HepG2 (cell line): Measurements from ENCODE around the gene CD19. TPM values are rescaled to one million over a fixed set of nuclear protein-coding genes. Genes with fewer than 3 reads are reported as not detected.

Experiments used
- ARNT2 ChIP-seq: sonication (generic); formaldehyde crosslinking; IDR thresholded peaks from 2 replicates; pipeline ENCODE4 v1.8.0; 2022; ENCODE audit warnings: mild to moderate bottlenecking, low read depth, missing genetic modification reagents, moderate library complexity
- CSRNP2 ChIP-seq: sonication (generic); formaldehyde crosslinking; conservative IDR thresholded peaks from 2 replicates; pipeline ENCODE4 v1.8.0; 2022; ENCODE audit warnings: low read depth, missing genetic modification reagents
- FOXP1 ChIP-seq, 2 experiments: fragments of 450-650 bp in 1 of 2; IDR thresholded peaks; 2 replicates each; pipeline ENCODE4 v1.6.1; 2017 to 2018; ENCODE audit warnings: antibody characterized with exemption in 1 of 2
- HCFC1 ChIP-seq: fragments of 150-350 bp; IDR thresholded peaks from 2 replicates; pipeline ENCODE4 v1.6.1; 2014; ENCODE audit warnings: low read depth, low read length
- MAFF ChIP-seq: IDR thresholded peaks from 2 replicates; pipeline ENCODE4 v1.6.1; 2011; ENCODE audit warnings: low read depth, low read length, improper control_type of control experiment
- MAFG ChIP-seq: sonication (generic); formaldehyde crosslinking; IDR thresholded peaks from 2 replicates; pipeline ENCODE4 v1.5.1; 2020; ENCODE audit warnings: mild to moderate bottlenecking, missing genetic modification reagents
- MATR3 ChIP-seq: sonication (generic); formaldehyde crosslinking; IDR thresholded peaks from 2 replicates; pipeline ENCODE4 v1.4.0; 2020; ENCODE audit warnings: missing genetic modification reagents
- PTBP1 ChIP-seq: fragments of 200-400 bp; formaldehyde crosslinking; IDR thresholded peaks from 2 replicates; pipeline ENCODE4 v1.6.1; 2018; ENCODE audit warnings: low read length, low read depth; ENCODE audit not compliant: poor library complexity, severe bottlenecking
- SMARCC2 ChIP-seq: fragments of 450-650 bp; IDR thresholded peaks from 2 replicates; pipeline ENCODE4 v1.6.1; 2017; ENCODE audit warnings: antibody characterized with exemption, mild to moderate bottlenecking
- THRA ChIP-seq: sonication (generic); formaldehyde crosslinking; IDR thresholded peaks from 2 replicates; pipeline ENCODE4 v1.4.0; 2020; ENCODE audit warnings: missing genetic modification reagents, borderline replicate concordance
- THYN1 ChIP-seq: sonication (generic); formaldehyde crosslinking; IDR thresholded peaks from 2 replicates; pipeline ENCODE4 v1.8.1; 2023; ENCODE audit warnings: low read depth, mild to moderate bottlenecking, moderate library complexity, missing genetic modification reagents, borderline replicate concordance
- ZBTB33 ChIP-seq: sonication (generic); formaldehyde crosslinking; IDR thresholded peaks from 2 replicates; pipeline ENCODE4 v1.4.0; 2020; ENCODE audit warnings: missing genetic modification reagents
- ZNF10 ChIP-seq: sonication (generic); formaldehyde crosslinking; IDR thresholded peaks from 2 replicates; pipeline ENCODE4 v1.4.0; 2020; ENCODE audit warnings: mild to moderate bottlenecking, low read depth, missing genetic modification reagents, borderline replicate concordance
- ZNF225 ChIP-seq: sonication (generic); formaldehyde crosslinking; IDR thresholded peaks from 2 replicates; pipeline ENCODE4 v1.4.0; 2020; ENCODE audit warnings: mild to moderate bottlenecking, missing genetic modification reagents
- ZNF282 ChIP-seq: fragments of 450-650 bp; IDR thresholded peaks from 2 replicates; pipeline ENCODE4 v1.6.1; 2018; ENCODE audit not compliant: partially characterized antibody
- ZNF782 ChIP-seq: sonication (generic); formaldehyde crosslinking; IDR thresholded peaks from 2 replicates; pipeline ENCODE4 v1.4.0; 2020; ENCODE audit warnings: missing genetic modification reagents, mild to moderate bottlenecking, borderline replicate concordance
- polyA plus RNA-seq, 8 experiments: library from polyadenylated mRNA; depleted of rRNA in 3 of 8; stranded (reverse) in 7 of 8; unstranded in 1 of 8; fragments of >200 nt; fragmentation: Illumina TruSeq in 4 of 8; extraction: Trizol in 4 of 8; gene quantifications; 2 replicates each; pipeline versions ENCODE4 v1.2.1 to v1.2.3, GENCODE V29; 2011 to 2016; ENCODE audit warnings: low read depth in 4 of 8, missing spikeins in 1 of 8, mixed read lengths in 1 of 8; ENCODE audit not compliant: insufficient read depth in 1 of 8
- total RNA-seq, 5 experiments: library from RNA; depleted of rRNA; stranded (reverse); fragments of >200 nt; fragmentation: Illumina TruSeq; extraction: Trizol; gene quantifications; 2 replicates each; pipeline ENCODE4 v1.2.3, GENCODE V29; 2016; ENCODE audit warnings: low read depth in 1 of 5
- TF ChIP-seq, protein P1 (sequence below): sonication (generic); formaldehyde crosslinking; IDR thresholded peaks from 2 replicates; pipeline ENCODE4 v1.5.0; 2020; ENCODE audit warnings: missing genetic modification reagents
- TF ChIP-seq, protein P2 (sequence below): sonication (generic); formaldehyde crosslinking; IDR thresholded peaks from 2 replicates; pipeline ENCODE4 v1.4.0; 2020; ENCODE audit warnings: mild to moderate bottlenecking, missing genetic modification reagents, borderline replicate concordance

CD19 gene
- total and polyA plus RNA-seq, 2 of the 13 experiments (the other 11 are each of a cell fraction or from before 2014, with no cell fraction given): 0.55 to 1.1 TPM

GRCh38 chr16:28935924-28936783 is 4.4 kb downstream of the CD19 start (continued):
- TF ChIP-seq, protein P1, sequence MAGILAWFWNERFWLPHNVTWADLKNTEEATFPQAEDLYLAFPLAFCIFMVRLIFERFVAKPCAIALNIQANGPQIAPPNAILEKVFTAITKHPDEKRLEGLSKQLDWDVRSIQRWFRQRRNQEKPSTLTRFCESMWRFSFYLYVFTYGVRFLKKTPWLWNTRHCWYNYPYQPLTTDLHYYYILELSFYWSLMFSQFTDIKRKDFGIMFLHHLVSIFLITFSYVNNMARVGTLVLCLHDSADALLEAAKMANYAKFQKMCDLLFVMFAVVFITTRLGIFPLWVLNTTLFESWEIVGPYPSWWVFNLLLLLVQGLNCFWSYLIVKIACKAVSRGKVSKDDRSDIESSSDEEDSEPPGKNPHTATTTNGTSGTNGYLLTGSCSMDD (CRISPR knock-in tag): no peak
- no peak for TF ChIP-seq FOXP1 (IDR thresholded peaks at IDR 0.05)
- TF ChIP-seq FOXP1 (CRISPR knock-in tag; IDR thresholded peaks at IDR 0.05): no peak
- TF ChIP-seq ZBTB33 (CRISPR knock-in tag): no peak
- TF ChIP-seq ARNT2: no peak
- no peak for TF ChIP-seq PTBP1
- TF ChIP-seq MAFG (CRISPR knock-in tag): no peak
- TF ChIP-seq ZNF782: no peak
- no peak for TF ChIP-seq HCFC1
- TF ChIP-seq ZNF225 (CRISPR knock-in tag): no peak
- TF ChIP-seq THYN1 (CRISPR knock-in tag): no peak
- no peak for TF ChIP-seq MAFF
- TF ChIP-seq ZNF10 (CRISPR knock-in tag): no peak
- no peak for TF ChIP-seq CSRNP2
- TF ChIP-seq MATR3 (CRISPR knock-in tag): no peak
- no peak for TF ChIP-seq ZNF282
- no peak for TF ChIP-seq SMARCC2
- TF ChIP-seq THRA (CRISPR knock-in tag): no peak
- TF ChIP-seq, protein P2, sequence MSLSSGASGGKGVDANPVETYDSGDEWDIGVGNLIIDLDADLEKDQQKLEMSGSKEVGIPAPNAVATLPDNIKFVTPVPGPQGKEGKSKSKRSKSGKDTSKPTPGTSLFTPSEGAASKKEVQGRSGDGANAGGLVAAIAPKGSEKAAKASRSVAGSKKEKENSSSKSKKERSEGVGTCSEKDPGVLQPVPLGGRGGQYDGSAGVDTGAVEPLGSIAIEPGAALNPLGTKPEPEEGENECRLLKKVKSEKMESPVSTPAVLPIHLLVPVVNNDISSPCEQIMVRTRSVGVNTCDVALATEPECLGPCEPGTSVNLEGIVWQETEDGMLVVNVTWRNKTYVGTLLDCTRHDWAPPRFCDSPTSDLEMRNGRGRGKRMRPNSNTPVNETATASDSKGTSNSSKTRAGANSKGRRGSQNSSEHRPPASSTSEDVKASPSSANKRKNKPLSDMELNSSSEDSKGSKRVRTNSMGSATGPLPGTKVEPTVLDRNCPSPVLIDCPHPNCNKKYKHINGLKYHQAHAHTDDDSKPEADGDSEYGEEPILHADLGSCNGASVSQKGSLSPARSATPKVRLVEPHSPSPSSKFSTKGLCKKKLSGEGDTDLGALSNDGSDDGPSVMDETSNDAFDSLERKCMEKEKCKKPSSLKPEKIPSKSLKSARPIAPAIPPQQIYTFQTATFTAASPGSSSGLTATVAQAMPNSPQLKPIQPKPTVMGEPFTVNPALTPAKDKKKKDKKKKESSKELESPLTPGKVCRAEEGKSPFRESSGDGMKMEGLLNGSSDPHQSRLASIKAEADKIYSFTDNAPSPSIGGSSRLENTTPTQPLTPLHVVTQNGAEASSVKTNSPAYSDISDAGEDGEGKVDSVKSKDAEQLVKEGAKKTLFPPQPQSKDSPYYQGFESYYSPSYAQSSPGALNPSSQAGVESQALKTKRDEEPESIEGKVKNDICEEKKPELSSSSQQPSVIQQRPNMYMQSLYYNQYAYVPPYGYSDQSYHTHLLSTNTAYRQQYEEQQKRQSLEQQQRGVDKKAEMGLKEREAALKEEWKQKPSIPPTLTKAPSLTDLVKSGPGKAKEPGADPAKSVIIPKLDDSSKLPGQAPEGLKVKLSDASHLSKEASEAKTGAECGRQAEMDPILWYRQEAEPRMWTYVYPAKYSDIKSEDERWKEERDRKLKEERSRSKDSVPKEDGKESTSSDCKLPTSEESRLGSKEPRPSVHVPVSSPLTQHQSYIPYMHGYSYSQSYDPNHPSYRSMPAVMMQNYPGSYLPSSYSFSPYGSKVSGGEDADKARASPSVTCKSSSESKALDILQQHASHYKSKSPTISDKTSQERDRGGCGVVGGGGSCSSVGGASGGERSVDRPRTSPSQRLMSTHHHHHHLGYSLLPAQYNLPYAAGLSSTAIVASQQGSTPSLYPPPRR (CRISPR knock-in tag): no peak
